B cell (primary cell): ENCODE results near the gene CHAF1A. TPM values are rescaled to one million over a fixed set of nuclear protein-coding genes. Genes with fewer than 3 reads are reported as not detected.

Experiments used
- ATAC-seq: fragments of 200-7000 bp; cut with Tn5 transposase; one replicate; pipeline ENCODE4 v1.10.0; 2021; ENCODE audit warnings: low read depth, mild to moderate bottlenecking, moderate number of reproducible peaks, moderate library complexity
- CTCF ChIA-PET: fragments of 350-600 bp; sonication (Branson Sonifier 250); formaldehyde crosslinking; loops from one replicate; lab custom pipeline; 2021; ENCODE audit warnings: antibody characterized with exemption, inconsistent platforms; lab: Charles Lee
- POLR2A ChIA-PET: fragments of 350-600 bp; sonication (Branson Sonifier 250); formaldehyde crosslinking; loops from one replicate; lab custom pipeline; 2021; ENCODE audit warnings: antibody characterized with exemption; lab: Charles Lee
- DNase-seq: peaks from one replicate; pipeline ENCODE4 v3.0.0; 2013
- H2AFZ ChIP-seq: 2 replicates; pipeline ENCODE4 v1.6.1; 2012; ENCODE audit warnings: mild to moderate bottlenecking, low read depth, low read length; ENCODE audit not compliant: insufficient read depth, poor library complexity, severe bottlenecking
- H3K27ac ChIP-seq, 2 donors: 1 replicate in 1 of 2; 2 replicates in 1 of 2; pipeline ENCODE4 v1.5.1; 2012 to 2013; ENCODE audit warnings: low read length in 2 of 2, mild to moderate bottlenecking in 2 of 2, moderate library complexity in 1 of 2
- H3K27me3 ChIP-seq, 4 experiments: fragments of 200-600 bp in 1 of 4; sonication (generic) in 1 of 4; replicated peaks in 1 of 4; 1 replicate in 2 of 4; 2 replicates in 2 of 4; pipeline versions ENCODE4 v1.6.1 to v1.7.0; 2013 to 2016; ENCODE audit warnings: low read length in 3 of 4, mild to moderate bottlenecking in 2 of 4, mixed read lengths in 1 of 4, moderate library complexity in 1 of 4; ENCODE audit not compliant: insufficient read depth in 4 of 4, control insufficient read depth in 3 of 4; ENCODE audit errors: control extremely low read depth in 1 of 4
- H3K36me3 ChIP-seq, 2 experiments: replicated peaks in 1 of 2; 1 replicate in 1 of 2; 2 replicates in 1 of 2; pipeline versions ENCODE4 v1.6.1 to v1.7.1; 2013; ENCODE audit warnings: low read length in 1 of 2; ENCODE audit not compliant: insufficient read depth in 2 of 2, control insufficient read depth in 1 of 2; ENCODE audit errors: control extremely low read depth in 1 of 2, extremely low read depth in 1 of 2
- H3K4me1 ChIP-seq, 2 donors: fragments of 200-600 bp in 1 of 2; sonication (generic) in 1 of 2; 1 replicate in 1 of 2; 2 replicates in 1 of 2; pipeline versions ENCODE4 v1.5.1 to v1.6.1; 2013 to 2017; ENCODE audit warnings: low read length in 2 of 2; ENCODE audit not compliant: control insufficient read depth in 2 of 2, insufficient read depth in 2 of 2
- H3K4me2 ChIP-seq: replicated peaks from 2 replicates; pipeline ENCODE3; 2012; ENCODE audit warnings: mild to moderate bottlenecking, low read depth, low read length; ENCODE audit not compliant: poor library complexity, severe bottlenecking
- H3K4me3 ChIP-seq, 5 experiments: fragments of 200-600 bp in 1 of 5; sonication (generic) in 1 of 5; 1 replicate in 3 of 5; 2 replicates in 2 of 5; pipeline versions ENCODE4 v1.5.1 to v1.7.0; 2011 to 2016; ENCODE audit warnings: low read length in 4 of 5, mild to moderate bottlenecking in 4 of 5, low read depth in 2 of 5, control low read depth in 1 of 5, moderate library complexity in 1 of 5; ENCODE audit not compliant: insufficient read depth in 1 of 5; ENCODE audit errors: control extremely low read depth in 1 of 5, extremely low read depth in 1 of 5
- H3K79me2 ChIP-seq: fragments of 200-600 bp; sonication (generic); one replicate; pipeline ENCODE4 v1.6.0; 2016; ENCODE audit warnings: low read length; ENCODE audit not compliant: control insufficient read depth, insufficient read depth
- H3K9ac ChIP-seq: fragments of 200-600 bp; sonication (generic); 2 replicates; pipeline ENCODE4 v1.6.1; 2017; ENCODE audit warnings: mild to moderate bottlenecking, low read length, moderate library complexity
- H3K9me3 ChIP-seq, 3 donors: one replicate each; pipeline versions ENCODE4 v1.6.1 to v1.7.1; 2013; ENCODE audit warnings: low read length in 2 of 3; ENCODE audit not compliant: control insufficient read depth in 2 of 3, insufficient read depth in 1 of 3; ENCODE audit errors: control extremely low read depth in 1 of 3
- H4K20me1 ChIP-seq: 2 replicates; pipeline ENCODE4 v1.6.0; 2012; ENCODE audit warnings: mild to moderate bottlenecking, low read length; ENCODE audit not compliant: insufficient read depth, control insufficient read depth, poor library complexity, severe bottlenecking
- H3K27ac Mint-ChIP-seq: one replicate; pipeline ENCODE4 v1.8.0; 2021; ENCODE audit warnings: mixed read lengths
- H3K27me3 Mint-ChIP-seq: one replicate; pipeline ENCODE4 v1.8.0; 2021; ENCODE audit warnings: mixed read lengths
- H3K4me1 Mint-ChIP-seq: one replicate; pipeline ENCODE4 v1.8.0; 2021; ENCODE audit warnings: mixed read lengths
- H3K4me3 Mint-ChIP-seq: one replicate; pipeline ENCODE4 v1.8.0; 2021; ENCODE audit warnings: mixed read lengths
- H3K9me3 Mint-ChIP-seq: one replicate; pipeline ENCODE4 v1.8.0; 2022; ENCODE audit warnings: mixed read lengths; ENCODE audit not compliant: insufficient read depth
- CTCF ChIP-seq: fragments of 200-600 bp; IDR thresholded peaks from one replicate; pipeline ENCODE4 v1.8.0; 2022; ENCODE audit warnings: antibody characterized with exemption, mild to moderate bottlenecking
- EZH2 ChIP-seq: IDR thresholded peaks from 2 replicates; pipeline ENCODE4 v1.6.1; 2012; ENCODE audit warnings: borderline replicate concordance, low read depth, mild to moderate bottlenecking, moderate library complexity, low read length; ENCODE audit not compliant: insufficient read depth, poor library complexity, severe bottlenecking
- WGBS: methylation state at CpG from one replicate; pipeline ENCODE4 v1.1.5; 2013; ENCODE audit warnings: missing lambda C conversion rate; ENCODE audit not compliant: insufficient coverage; 5-methylcytosine and 5-hydroxymethylcytosine counted together
- intact Hi-C: fragments of 100-400 bp; cut with micrococcal nuclease; formaldehyde crosslinking; loops from one replicate; pipeline ENCODE4 v1.10.0; 2022
- polyA plus RNA-seq: library from polyadenylated mRNA; depleted of rRNA; stranded (reverse); fragments of >200 nt; gene quantifications from 2 replicates; pipeline ENCODE4 v1.2.3, GENCODE V29; 2012
- total RNA-seq, 2 donors: library from RNA; stranded (reverse); fragments of 120-200 nt in 1 of 2; gene quantifications; 1 replicate in 1 of 2; 2 replicates in 1 of 2; pipeline versions ENCODE4 v1.2.3 to v1.2.4, GENCODE V29; 2013 to 2022

CHAF1A gene
- total and polyA plus RNA-seq, 2 donors (not counting 1 experiment from before 2014, with no cell fraction given): 15.1 to 19.7 TPM

- Histone ChIP-seq H3K9me3 (no peaks in the 10 kb centered on the region), H3K79me2 (peaks cover 11% of the 10 kb centered on the region), H3K27ac (no peak overlapping the region), H3K36me3 (peaks cover 5 to 40% of the 10 kb centered on the region in 2 experiments), H2AFZ (no peak overlapping the region), H3K4me1 (no peaks in the 10 kb centered on the region), H3K4me2 (no peak overlapping the region), H3K9ac (no peak overlapping the region), H4K20me1 (no peaks in the 10 kb centered on the region), H3K27me3 (no peaks in the 10 kb centered on the region), H3K4me3 (no peak overlapping the region)
- H3K4me1 Mint-ChIP-seq: no peaks in the 10 kb centered on the region
- ChIA-PET CTCF (interaction anchor here (0.6 kb wide), 1 partner anchor 144 kb away, joined by 3 read pairs; no protein-coding TSS in a partner anchor), POLR2A (no interaction called here)
- no peak overlapping the region for H3K4me3 Mint-ChIP-seq
- DNase-seq (no peak), ATAC-seq (no peak)
- no peak overlapping the region for H3K27ac Mint-ChIP-seq
- no peaks in the 10 kb centered on the region for H3K9me3 Mint-ChIP-seq
- WGBS: 98% methylated on average over 21 of the region's 21 CpGs
- intact Hi-C loops: no loop called here
- H3K27me3 Mint-ChIP-seq: no peaks in the 10 kb centered on the region
- no peak for TF ChIP-seq EZH2
- no peak for TF ChIP-seq CTCF
Measured at GRCh38 chr19:4491446-4491845, 89.0 kb downstream of the CHAF1A start.

- no peak for DNase-seq
- no peak for ATAC-seq
- POLR2A ChIA-PET: no interaction called here
- Mint-ChIP-seq H3K9me3 (no peaks in the 10 kb centered on the region), H3K27me3 (no peaks in the 10 kb centered on the region), H3K4me3 (no peak overlapping the region), H3K27ac (no peak overlapping the region), H3K4me1 (no peaks in the 10 kb centered on the region)
- intact Hi-C loops: no loop called here
- Histone ChIP-seq H2AFZ (no peak overlapping the region), H3K9ac (no peak overlapping the region), H3K4me1 (no peaks in the 10 kb centered on the region), H3K36me3 (peaks cover 5 to 42% of the 10 kb centered on the region in 2 experiments), H3K27ac (no peak overlapping the region), H3K79me2 (peaks cover 11% of the 10 kb centered on the region), H3K4me3 (no peak overlapping the region), H3K4me2 (no peak overlapping the region), H3K27me3 (no peaks in the 10 kb centered on the region), H4K20me1 (no peaks in the 10 kb centered on the region), H3K9me3 (no peaks in the 10 kb centered on the region)
- TF ChIP-seq CTCF (no peak), EZH2 (no peak)
- CTCF ChIA-PET: interaction anchor here (0.5 kb wide), 1 partner anchor 153 kb away, joined by 3 read pairs; no protein-coding TSS in a partner anchor
- 100% methylated on average over 3 of the region's 3 CpGs for WGBS
Measured at GRCh38 chr19:4492337-4493103, 90.1 kb downstream of the CHAF1A start.
